GM21737 (cell line): Measurements from ENCODE around the gene CASKIN2.
"Not testable (repeated sequence)": the region's sequence is repeated elsewhere in the genome, so short reads cannot be mapped to it uniquely, and the experiment has no call there.

ENCODE experiments used
- ATAC-seq: cut with Tn5 transposase; IDR thresholded peaks from one replicate; pipeline ENCODE4 v1.9.1; 2021; ENCODE audit warnings: mild to moderate bottlenecking, moderate library complexity; ENCODE audit not compliant: unreplicated experiment

The CASKIN2 gene

GRCh38 chr17:75493476-75494129 lies 21.7 kb downstream of the CASKIN2 start:
- no peak for ATAC-seq

GRCh38 chr17:75492555-75493168 lies 22.7 kb downstream of the CASKIN2 start:
- ATAC-seq, result no peak

GRCh38 chr17:75491680-75492079 lies 23.7 kb downstream of the CASKIN2 start:
- ATAC-seq, result no peak

GRCh38 chr17:75490953-75491649 lies 24.2 kb downstream of the CASKIN2 start:
- ATAC-seq, result no peak

- no peak for ATAC-seq
These were observed 25.1 kb downstream of the CASKIN2 start for GRCh38 chr17:75490173-75490743.

GRCh38 chr17:75489511-75489955 lies 25.8 kb downstream of the CASKIN2 start:
- ATAC-seq, result no peak

- no peak for ATAC-seq
These were observed 26.4 kb downstream of the CASKIN2 start for GRCh38 chr17:75488693-75489510.

GRCh38 chr17:75487351-75488070 lies 27.8 kb downstream of the CASKIN2 start:
- no peak for ATAC-seq

GRCh38 chr17:75486951-75487350 lies 28.4 kb downstream of the CASKIN2 start:
- ATAC-seq, result no peak

GRCh38 chr17:75486151-75486550 lies 29.2 kb downstream of the CASKIN2 start:
- ATAC-seq, result no peak

GRCh38 chr17:75485688-75486087 lies 29.6 kb downstream of the CASKIN2 start:
- no peak for ATAC-seq

GRCh38 chr17:75482098-75482942 lies 33.0 kb downstream of the CASKIN2 start:
- no peak for ATAC-seq

GRCh38 chr17:75481194-75482068 lies 33.9 kb downstream of the CASKIN2 start:
- no peak for ATAC-seq

GRCh38 chr17:75480281-75480680 lies 35.1 kb downstream of the CASKIN2 start:
- ATAC-seq, result no peak

GRCh38 chr17:75478508-75478907 lies 36.8 kb downstream of the CASKIN2 start:
- ATAC-seq, result no peak

- ATAC-seq, result not testable (repeated sequence)
These were observed 37.9 kb downstream of the CASKIN2 start for GRCh38 chr17:75477490-75477862.

GRCh38 chr17:75476752-75477489 lies 38.4 kb downstream of the CASKIN2 start:
- ATAC-seq, result no peak

- no peak for ATAC-seq
These were observed 39.1 kb downstream of the CASKIN2 start for GRCh38 chr17:75476271-75476671.
